Measurements from ENCODE around the gene TFF2.

TFF2 gene

DNA sequence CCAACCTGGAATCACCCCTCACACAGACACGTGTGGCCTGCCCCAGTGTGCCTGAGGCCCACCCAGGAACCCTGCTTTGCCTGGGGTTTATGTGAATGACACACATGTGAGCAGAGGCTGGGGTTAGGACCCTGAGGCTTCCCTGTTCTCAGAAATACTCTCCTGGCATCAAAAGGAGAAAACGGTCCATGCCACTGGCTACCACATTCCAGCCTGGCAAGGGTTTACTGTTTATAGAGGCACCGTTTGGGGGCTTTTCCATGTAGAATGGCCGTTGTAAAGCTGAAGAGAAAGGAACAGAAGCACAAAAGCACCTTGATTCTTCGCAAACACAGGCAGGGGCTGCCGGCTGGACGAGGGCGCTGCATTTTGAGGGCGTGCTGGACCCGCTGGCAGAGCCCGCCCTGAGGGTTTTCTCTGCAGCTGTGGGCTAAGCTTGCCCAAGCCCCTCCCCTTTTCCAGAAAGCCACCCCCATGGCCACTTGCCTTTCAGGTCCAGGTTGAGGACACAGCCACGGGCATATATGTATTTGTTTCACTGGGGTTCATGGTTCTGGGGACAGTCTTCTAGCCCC lies 48.6 kb downstream of the TFF2 start:
- no peak for DNase-seq

DNA sequence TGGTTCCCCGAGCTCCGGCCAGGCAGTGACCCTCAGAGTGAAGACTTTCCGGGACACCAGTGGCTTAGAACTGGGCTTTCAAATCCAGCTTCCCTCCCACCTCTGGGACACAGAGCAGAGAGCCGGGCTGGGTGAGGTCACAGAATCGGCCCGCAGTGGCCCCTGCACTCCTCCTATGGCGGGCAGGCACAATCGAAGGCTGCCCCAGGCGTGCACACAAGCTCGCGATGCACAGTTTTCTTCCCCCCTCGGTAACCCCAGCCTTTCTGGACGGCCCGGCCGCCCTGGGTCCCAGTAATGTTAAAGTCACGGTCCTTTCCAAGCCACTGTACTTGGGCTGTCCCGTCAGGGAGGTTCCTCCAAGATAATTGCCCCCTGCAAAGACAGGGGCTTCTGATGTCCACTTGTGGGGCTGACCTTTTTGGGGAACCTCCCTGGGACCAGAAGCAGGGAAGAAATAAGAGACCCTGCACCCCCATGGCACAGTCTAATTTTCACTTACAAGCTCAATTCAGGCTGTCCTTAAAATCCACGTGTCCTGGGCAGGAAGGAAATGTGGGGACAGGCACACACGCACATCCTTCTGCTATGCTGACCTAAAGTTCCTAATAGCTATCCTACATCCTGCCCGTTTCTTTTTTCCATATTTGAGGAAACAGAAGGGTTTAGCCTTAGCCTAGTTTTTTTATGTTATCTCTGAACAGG lies 49.3 kb downstream of the TFF2 start:
- no peak for DNase-seq

DNA sequence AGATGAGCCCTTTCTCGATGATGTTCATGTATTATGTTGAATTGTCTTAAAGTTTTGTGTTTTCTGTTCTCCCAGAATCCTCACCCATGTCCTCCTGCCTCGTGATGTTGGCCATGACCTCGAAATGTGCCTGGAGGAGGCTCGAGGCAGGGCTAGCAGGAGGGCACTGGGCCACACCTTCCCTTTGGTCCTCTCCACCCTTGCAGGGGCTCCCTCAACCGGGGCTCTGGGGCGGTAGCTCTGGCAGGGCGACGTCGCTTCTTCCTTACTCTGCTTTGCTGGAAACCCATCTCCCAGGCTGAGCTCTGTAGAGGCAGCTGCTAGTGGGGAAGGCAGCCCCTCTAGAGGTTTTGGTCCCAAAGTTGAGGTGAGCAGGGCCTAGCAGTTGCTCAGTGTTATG lies 49.8 kb downstream of the TFF2 start:
- no peak for DNase-seq

DNA sequence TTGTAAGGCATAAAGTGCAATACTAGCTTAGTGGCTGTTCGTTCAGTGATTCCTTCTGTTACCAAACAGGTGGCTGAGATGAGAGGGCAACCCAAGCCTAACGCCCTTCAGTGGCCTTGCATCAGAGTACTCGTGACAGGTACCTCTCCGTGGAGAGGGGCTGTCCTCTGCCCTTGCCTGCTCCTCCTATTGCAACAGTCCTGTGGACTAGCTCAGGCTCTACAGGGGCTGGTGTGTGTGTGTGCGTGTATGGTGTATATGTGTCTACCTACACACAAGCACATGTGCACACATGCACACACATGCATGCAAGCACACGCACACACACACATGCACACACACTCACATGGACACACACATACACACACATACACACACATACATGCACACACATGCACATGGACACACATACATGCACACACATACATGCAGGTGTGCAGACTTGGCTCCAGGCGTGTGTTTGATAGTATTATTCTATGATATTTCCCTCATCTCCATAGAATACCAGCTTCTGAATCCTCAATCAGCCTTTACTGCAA lies 50.7 kb downstream of the TFF2 start:
- DNase-seq = no peak

DNA sequence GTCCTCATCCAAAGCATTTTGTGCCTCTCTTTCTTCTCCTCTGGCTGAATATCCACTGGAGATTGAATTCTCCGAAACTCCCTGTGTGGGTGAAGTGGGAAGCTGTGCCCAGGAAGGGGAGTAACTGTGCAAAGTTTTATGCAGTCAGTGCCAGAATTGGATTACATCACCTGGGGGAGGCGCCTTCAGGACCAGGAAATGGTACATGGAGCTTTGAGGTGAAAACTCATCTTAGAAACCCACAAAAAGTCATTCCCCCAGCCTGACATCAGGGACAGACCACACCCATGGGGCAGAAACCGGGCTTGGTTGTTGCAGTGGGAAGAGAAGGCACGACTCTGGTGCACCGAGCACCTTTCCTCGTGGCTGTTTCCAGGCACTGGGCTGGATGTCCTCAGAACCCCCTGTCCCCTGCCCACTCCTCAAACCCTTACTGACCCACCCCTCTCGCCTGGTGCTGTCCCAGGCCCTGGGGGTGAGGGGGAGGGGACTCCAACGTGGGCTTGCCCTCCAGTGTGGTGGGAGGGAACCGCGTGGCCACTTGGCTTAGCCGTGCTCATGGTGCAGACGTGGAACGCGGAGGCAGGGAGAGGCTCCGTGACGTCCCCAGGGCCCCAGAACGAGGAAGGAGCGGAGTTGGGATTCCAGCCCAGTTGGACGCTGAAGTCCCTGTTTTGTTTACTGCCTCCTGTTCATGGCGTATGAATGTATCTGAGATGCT lies 51.3 kb downstream of the TFF2 start:
- DNase-seq = no peak

DNA sequence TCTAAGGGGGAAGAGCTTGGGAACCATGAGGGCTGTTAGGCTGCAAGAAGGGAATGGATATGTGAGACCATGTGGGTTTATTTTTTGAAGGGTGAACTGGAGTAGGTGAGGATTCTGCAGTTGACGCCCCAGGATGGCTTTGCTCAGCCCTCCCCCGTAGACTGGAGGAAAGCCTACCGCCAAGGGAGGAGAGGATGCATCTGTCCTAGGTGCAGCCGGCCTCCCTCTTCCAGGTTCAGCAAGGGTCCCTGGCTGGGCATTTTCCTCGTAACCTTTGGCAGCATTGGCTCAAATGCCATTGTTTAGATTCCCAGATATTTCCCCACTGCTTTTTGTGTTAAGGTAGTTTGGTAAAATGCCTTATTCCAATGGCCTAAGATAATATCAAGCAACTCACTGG lies 52.1 kb downstream of the TFF2 start:
- no peak for DNase-seq

DNA sequence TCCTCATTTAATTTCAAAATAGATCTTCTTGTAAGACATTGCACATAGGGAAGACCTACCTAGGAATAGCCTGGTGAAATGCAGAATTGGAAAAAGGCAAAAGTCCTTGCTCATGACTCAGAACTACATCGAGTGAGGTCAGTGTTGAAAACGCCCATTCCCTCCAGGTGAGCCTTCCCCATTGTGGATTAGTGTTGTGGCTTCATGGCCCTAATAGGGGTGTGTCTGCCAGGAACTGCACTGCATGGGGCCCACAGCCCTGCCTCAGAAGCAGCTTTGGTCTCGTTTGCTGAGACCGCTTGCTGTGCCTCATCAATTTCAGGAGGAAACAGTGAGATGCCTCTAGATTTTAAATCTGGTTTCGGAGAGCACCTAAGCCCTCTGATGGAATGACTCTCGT lies 52.6 kb downstream of the TFF2 start:
- DNase-seq = no peak

DNA sequence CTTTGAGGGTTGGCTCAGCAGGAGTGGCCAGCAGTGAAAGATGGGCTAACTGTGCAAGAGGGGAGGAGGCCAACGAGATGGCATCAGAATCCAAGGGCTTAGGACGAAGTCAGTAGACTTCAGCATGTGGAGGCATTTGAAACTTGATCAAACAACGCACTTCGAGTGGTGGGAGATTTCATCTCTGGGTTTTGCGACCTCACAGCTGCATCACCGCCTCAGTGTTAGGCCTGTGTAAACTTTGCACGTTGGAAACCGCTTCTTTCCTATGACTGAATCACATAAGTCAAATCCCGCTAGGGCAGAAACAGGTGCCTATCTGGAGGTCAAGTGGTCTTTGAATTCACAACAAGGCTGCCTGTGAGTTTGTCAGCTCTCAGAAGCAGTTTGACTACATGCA lies 53.4 kb downstream of the TFF2 start:
- DNase-seq = no peak

DNA sequence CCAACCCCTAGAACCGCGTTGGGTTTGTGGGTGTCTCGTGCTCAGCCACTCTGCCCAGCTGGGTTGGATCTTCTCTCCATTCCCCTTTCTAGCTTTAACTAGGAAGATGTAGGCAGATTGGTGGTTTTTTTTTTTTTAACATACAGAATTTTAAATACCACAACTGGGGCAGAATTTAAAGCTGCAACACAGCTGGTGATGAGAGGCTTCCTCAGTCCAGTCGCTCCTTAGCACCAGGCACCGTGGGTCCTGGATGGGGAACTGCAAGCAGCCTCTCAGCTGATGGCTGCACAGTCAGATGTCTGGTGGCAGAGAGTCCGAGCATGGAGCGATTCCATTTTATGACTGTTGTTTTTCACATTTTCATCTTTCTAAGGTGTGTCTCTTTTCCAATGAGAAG lies 54.3 kb downstream of the TFF2 start:
- DNase-seq = no peak
